Right hindlimb (tissue), 1 donor: ENCODE measurements around the gene HEXD.
"Not testable (repeated sequence)": the region's sequence is repeated elsewhere in the genome, so short reads cannot be mapped to it uniquely, and the experiment has no call there.

Experiments used
- DNase-seq: peaks from one replicate; pipeline ENCODE4 v3.0.0-alpha.2; 2018

Gene HEXD

DNA sequence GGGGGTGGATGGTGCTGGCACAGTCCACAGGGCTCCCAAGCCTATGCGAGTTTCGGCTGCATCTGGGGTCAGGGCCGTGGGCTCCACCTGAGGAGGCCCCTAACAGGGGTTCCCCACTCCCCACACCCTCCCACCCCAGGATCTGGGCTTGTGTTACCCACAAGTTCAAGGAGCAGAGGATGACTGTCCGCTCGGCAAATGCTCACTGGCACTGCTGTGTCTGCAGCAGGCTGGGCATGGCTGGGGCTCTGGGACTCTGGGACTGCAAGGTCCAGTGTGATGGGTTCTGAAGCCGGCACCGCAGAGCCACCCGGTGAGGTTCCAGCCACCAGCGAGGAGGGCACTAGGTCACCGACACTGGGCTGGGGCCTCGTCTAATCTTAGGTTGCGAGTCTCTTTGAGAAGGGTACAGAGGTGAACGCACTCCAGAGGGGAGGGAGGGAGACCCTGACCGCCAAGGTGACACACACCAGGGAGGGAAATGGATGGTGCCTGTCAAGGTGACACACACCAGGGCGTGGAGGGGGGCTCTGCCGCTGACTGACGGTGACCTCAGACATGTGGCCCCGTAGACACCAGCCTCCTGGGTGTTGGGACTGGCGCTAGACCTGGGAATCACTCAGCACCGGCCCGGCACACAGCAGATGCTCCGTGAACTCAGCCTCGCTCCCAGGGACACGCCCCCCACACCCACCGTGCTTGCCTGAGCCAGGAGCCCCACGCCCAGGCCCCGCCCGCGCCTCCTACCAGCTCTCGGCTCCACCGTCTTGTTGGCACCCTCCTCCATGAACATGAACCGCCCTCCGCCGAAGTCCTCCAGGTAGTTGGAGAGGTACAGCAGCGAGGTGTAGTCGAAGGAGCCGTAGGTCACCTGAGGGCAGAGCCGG, 20.5 kb upstream of the HEXD start:
- DNase-seq = no peak

DNA sequence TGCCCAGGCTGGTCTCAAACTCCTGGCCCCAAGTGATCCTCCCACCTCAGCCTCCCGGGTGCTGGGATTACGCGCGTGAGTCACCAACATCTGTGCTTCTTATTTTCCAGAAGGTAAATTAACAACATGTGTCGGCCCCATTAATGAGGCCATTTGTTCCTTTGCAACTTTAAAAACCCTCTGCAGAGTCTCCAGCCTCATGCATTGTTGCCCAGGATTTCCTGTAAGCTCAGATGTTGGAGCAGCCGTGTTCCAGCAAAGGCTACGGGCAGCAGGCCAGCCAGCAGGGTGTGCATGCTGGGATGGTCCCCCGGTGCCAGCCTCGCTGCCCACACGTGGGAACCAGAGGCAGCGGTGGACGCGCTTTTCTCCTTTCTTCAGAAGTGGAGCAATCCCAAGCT, 19.1 kb upstream of the HEXD start:
- DNase-seq = peak; percentile 89

DNA sequence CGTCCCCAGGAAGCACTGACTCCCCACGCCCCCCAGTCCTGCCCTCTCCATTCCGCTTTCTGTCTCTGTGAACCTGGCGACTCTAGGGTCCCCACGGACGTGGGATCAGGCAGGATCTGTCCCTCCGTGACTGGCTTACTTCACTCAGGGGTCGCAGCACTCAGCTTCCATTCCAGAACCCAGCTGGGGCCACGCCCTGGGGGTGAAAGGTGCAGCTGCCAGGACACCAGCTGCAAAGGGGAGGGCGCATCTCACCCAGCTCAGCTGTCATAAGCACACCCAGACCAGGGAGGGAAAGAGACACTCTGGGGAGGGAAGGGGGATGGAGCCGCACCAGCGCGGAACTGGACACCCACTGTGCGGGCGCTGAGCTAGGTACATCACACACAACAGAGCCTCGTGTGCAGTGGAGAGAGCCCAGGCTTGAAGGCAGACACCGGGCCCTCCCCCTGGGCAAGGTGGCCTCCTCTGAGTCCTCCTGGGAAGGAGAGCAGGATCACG, 18.5 kb upstream of the HEXD start:
- DNase-seq = peak; percentile 86

DNA sequence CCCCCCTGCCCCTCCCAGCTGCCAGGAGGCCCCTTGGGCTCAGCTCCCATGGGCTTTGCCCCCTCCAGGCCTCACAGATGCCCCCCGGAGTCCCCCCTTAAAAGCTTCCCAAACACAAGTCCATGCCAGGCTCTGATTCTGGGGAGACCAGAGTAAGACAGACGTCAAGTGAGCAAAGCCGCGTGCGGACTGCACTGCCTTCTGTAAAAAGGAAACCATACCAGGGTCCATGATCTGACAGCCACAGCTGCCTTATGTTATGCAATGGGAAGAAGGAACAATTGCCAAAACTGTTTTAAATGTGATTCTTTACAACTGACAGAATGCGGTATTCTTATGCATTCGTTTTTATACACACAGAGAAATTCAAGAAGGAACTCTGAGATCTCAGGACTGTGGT, 17.9 kb upstream of the HEXD start:
- no peak for DNase-seq

DNA sequence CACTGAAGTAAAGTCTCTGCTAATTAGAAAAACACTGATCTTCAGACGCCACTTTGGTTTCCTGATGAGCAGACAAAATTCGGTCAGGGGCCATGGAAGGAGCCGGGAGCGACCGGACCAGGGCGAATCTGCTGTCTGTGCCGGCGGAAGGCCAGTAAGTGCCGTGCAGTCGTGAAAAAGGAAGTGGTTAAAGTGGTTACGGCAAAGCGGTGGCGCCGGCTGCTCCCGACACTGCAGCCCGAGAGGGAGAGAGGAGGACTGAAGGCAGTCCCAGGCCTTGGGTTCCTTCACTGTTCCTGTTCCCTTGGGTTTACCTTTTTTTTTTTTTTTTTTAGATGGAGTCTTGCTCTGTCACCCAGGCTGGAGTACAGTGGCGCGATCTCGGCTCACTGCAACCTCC, 17.3 kb upstream of the HEXD start:
- DNase-seq = no peak

DNA sequence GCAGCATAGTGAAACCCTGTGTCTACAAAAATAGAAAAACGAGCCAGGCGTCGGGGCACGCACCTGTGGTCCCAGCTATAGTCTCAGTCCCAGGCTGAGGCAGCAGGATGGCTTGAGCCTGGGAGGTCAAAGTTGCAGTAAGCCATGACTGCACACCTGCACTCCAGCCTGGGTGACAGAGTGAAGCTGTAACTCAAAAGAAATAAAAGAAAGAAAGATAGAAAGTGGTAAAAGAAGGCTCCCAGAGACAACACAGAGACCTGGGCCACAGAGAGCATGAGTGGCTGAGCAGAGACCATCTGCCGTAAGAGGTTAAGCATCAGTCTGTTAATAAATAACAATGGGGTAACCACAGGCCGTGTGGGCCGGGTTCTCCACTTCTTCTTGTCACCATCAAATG, 15.3 kb upstream of the HEXD start:
- DNase-seq = no peak

DNA sequence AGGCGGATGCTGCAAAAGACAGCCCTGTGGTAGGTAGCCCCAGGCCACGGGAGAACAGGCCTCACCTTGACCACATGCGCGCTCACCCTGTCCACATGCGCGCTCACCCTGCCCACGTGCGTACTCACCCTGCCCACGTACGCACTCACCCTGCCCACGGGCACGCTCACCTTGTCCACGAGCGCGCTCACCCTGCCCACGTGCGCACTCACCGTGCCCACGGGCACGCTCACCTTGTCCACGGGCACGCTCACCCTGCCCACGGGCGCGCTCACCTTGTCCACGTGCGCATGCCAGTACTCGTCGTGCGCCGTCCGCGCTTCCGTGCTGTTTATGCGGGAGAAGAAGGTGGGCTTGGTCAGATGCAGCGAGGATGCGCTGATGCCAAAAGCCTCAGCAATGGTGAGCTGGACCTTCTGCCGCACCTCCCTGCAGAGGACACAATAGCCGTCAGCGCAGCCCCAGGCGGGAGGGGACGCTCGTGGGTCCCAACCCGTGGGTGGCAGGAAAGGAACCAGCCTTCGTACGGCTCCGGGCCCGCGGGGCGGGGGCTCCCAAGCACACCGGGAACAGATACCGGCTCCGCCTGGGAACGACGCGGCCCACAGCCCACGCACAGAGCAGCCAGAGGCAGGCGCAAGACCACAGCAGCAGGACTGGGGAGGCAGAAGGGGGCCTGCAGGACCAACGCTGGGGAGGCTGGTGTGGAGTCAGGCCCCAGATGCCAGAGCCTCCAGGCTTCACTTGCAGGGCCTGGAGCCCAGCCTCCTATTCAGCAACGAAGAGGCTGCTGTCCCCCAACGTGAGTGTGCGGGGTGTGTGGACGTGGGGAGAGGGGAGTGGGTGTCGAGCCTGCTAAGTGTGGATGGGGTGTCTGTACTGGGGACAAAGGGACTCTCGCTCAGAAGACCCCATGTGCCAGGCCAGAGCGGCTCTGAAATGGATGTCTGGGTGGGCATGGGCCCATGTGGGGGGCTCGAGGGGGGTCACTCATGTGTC, 14.2 kb upstream of the HEXD start:
- no peak for DNase-seq

DNA sequence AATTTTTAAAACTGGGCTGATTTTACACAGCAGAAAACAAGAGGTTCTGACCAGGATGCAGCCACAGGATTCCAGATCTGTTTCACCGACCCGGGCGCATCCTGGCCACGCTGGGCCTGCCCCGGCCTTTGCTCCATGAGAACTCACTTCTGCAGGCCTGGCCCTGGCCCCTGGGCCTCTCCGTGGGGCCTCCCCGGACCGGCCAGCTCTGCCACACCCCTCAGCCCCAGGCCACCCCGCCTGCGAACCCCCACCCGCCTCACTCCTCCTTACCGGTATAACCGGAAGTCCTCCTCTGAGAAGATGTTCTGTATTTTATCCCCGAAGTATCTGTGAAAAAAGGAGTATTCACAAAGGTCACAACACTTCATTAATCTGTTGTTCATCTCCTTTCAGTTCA, 13.1 kb upstream of the HEXD start:
- DNase-seq = no peak

DNA sequence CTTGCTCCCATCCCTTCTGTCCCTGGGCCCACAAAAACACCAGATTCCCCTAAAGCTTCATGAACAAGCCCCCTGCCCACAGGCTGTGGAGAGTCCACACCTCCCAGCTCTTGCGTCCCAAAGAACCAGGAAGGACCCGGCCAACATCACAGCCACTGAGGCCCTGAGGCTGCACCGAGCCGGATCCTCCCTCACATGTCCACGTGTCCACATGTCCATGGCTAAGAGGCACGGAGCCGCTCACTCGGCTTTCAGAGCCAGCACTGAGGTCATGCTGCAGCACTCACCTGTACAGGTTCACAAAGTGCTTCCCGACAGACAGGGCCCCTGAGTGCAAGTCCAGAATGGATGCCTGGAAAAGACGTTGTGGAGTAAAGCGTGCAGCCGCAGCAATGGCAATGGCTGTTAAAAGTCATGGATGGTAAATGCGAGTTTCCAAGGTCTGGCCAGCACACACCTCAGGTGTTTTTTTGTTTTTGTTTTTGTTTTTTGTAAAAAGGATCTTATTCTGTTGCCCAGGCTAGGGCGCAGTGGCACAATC, 11.9 kb upstream of the HEXD start:
- DNase-seq = no peak

DNA sequence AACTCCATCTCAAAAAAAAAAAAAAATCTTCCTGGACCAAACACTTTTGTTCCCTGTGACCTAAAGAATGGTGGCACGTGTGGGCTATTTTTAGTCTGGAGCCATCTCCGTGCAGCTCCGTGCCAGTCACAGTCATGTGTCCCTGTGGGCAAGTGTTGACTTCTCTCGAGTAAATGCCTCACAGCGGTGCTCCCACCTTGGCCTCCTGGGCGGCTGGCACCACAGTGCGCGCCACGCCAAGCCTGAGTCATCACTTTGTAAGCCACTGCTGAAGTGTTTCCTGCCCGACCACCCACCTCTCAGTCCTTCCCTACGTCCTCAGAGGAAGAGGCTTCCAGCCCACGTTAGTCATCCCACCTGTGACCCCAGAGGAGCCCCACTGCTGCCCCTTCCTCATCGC, 10.9 kb upstream of the HEXD start:
- no peak for DNase-seq

DNA sequence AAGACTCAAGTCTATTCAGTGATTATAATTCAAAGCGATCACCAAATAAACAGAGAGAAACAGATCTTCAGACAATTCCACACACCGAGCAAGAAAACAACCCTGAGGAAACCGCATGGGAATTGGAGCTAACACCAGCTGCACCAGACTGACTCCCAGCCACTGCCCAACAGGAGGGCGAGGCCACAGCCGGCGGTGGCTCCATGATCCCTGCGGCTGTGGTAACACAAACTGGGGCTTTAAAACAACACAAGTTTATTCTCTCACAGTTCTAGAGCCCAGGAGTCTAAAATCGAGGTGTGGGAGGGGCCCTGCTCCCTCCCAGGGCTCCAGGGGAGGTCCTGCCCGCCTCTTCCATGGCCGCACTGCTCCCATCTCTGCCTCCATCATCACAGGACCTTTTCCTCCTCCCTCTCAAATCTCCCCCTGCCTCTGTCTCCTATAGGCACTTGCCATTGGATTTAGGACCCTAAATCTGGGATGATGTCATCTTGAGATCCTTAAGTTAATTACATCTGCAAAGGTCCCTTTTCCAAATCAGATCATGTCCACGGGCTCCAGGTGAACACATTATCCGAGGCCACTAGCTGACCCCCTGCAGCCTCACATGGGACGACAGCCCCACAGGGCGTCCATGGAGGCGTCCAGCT, 9.7 kb upstream of the HEXD start:
- no peak for DNase-seq

DNA sequence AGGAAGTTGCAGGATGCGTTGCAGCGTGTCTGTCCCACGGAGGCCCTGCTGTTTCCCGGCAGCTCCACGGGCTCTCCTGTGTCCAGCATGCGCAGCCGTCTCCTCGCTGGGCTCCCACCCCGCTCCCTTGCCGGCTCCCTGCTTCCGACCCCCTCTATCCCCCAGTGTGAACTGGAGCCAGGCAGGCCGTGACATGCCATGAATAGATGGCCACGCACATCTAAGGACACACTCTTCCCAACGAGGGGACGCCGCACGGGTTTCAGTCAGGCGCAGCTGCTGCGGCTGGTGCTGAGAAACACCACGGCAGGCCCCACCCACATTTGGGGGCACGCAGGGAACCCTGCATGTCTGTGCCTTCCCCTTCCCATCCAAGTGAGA, 9.2 kb upstream of the HEXD start:
- DNase-seq = no peak

DNA sequence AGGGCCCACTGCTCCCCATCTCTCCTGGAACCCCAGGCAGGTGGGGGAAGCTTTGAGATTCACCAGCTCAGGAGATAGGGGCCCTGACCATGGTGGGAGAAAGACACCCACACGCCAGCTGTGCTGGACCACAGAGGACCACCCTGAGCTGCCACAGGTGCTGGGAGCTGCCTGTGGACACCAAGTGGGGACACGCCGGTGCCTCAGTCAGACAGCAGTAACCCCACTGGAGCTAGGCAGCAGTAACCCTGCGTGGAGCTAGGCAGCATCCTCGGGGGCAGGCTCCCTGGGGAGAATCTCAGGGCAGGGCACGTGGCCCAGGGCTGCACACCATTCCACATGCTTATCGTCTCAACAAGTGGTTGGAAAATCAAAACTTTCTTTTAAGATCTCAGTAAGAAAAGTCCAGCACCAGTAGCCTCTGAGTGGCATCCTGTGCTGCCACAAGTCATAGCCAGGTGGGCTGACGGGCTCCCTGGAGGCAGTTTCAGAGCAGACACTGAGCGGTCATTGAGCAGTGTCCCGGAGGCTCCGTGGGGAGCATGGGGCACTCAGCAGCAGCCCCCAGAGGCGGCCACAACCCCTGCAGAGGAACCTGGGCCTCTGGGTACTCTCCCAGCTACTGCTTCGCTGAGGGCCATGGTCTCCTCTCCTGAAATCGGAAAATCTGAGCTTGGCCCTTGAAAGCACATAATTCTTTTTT, 8.0 kb upstream of the HEXD start:
- DNase-seq = no peak

DNA sequence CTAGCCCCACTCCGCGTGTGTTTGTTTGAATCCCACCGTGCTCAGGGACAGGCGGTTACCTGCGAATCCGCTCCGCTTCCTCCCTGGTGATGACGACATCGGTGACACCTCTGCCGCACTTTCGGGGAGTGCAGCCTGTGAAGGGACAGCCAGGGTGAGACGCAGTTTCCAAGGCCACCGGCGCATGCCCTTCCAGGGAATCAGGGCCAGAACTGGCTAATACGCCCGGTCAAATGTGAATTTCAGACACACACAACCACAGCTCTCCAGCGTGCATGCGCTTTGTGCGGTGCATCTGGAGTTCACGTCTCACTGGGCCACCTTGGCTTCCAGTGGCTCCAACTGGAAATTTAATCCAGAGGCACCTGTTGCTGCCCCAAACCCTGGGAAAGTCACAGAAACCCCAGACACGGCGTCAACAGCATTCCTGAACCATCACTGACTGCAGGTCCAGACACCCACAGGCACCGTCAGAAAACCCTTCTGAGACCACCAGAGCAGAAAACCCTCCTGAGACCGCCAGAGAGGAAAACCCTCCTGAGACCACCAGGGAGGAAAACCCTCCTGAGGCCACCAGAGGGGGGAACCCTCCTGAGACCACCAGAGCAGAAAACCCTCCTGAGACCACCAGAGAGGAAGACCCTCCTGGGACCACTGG, 6.6 kb upstream of the HEXD start:
- DNase-seq = no peak

DNA sequence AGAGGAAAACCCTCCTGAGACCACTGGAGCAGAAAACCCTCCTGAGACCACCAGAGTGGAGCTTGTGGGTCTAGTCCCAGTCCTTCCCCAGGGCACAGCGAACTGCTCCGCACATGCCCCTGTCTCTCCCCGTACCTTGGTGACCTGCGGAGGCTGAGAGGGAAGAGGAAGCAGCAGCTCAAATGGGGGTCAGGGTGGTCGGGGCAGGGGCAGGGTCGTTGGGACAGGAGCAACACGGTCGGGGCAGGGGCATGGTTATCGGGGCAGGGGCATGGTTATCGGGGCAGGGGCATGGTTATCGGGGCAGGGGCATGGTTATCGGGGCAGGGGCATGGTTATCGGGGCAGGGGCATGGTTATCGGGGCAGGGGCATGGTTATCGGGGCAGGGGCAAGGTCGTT, 6.1 kb upstream of the HEXD start:
- DNase-seq = not testable (repeated sequence)

DNA sequence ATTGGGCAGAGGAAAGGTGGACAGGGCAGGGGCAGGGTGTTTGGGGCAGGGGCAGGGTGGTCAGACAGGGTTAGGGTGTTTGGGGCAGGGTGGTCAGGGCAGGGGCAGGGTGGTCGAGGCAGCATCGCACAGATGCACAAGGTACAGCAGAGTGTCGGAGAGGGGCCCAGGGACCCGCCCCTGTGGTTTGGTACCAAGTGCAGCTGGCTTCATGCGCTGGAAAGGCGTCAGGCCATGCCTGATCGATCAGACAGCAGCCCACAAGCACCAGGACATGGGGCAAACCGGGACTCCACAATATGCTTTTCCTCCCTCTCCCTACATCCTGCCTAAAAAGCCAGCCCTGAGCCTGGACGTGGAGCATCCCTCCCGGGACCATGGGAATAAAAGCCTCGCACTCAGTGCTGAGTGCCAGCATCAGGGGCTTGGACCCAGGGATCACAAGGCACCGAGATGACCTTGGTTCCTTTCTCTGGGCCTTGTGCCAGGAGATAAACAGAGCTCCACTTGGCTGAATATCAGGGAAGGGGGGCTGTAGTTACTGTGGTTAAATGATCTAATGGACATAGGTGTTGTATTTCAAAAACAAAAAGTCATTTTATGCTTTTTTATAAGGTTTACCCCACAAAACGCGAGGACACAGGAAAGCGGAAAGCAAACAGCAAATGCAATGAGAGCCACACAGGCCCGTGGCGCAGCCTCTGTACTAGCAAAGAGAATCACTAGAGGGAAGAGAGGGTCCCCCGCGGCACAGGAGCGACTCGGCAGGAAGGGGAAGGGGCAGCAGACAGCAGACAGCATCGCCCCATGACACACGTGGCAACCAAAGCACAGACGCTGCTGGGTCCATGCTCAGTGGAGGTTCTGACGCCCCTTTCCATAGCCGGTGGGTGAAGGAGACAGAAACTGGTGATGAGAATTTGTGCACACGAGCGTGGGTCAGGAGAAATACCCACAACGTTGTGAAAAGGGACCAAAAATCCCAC, 5.3 kb upstream of the HEXD start:
- no peak for DNase-seq

DNA sequence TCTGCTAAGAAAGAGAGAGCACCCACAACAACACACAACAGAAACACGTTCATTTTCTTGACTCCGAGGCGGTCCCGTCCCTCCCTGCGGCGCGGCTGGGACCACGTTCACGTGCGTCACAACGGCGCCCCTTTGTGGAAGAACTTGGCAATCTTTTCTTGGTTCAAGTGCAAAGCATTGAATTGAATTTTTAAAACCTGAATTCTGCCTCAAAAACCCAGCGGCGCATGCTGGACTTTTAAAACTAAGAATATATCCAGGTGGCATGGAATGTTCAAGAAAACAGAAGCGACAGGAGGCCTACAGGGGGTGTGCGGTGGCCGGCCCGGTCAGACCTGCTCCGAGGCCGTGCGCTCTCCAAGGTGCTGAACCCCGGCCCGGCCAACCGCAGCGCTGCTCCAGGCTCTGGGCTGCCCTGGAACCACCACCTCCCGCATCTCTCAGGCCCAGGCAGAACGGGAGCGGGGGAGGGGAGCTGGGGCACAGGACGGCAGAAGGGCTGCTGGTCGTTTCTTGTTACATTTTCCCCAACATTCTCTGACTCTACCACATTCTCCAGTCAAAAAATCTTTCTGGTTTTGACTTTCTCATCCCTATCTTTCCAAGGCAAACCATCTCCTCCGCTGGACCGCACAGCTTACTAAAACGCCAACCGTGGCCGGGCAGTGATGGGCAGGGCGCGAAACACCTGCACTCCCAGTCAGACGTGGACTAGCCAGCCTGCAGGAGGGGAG, 3.4 kb upstream of the HEXD start:
- peak; percentile 85 for DNase-seq

DNA sequence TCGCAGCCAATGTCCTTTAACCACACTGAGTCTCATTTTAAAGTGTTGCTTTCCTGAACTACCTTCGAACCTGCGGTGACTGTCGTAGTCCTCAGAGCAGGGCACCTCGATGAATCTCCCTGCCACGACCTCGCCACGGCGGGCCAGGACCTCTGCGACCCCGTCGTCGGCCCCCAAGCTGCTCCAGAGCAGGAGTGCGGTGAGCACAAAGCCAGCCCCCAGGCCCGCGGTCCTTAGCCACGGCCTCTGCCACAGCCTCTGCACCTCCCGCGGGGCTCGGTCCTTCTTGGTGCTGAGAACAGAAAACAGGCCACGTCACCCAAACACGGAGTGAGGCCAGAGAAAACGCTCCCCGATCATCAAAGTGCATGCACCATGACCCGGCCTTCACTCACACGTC, 2.8 kb upstream of the HEXD start:
- DNase-seq = no peak

DNA sequence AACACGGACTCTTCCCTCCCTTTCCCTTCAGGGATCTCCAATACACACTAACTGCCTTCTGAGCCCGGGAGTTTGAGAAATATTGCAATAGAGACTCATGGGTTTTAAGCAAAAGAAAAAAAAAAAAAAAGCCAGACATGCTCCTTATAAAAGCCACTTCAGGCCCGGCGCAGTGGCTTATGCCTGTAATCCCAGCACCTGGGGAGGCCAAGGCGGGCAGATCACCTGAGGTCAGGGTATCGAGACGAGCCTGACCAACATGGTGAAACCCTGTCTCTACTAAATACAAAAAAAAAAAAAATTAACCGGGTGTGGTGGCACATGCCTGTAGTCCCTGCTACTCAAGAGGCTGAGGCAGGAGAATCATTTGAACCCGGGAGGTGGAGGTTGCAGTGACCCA, 2.4 kb upstream of the HEXD start:
- no peak for DNase-seq

DNA sequence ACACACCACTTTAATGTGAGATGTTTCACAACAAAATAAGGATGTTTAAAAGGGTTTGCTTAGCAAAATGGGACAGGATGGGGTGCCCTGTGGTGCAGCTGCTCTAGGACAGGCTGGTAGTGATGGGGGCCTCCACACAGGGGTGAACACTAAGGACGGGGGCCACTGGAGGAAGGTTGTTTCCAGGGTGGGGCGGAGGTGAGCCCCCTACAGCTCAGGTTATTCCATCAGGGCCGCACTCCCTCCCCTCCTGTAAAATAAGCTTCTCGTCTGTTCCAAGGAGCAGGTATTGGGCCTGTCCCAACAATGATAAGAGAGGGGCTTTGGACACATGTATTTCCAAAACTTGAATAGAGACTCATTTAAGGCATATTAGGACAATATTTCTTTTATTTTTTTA, 1.9 kb upstream of the HEXD start:
- DNase-seq = no peak
